HEK293T (cell line): ENCODE measurements around the gene CAMK2D.

Source experiments
- CTCF ChIA-PET: fragments of 350-600 bp; formaldehyde crosslinking; extraction: SDS; loops from one replicate; lab custom pipeline; 2021; ENCODE audit warnings: antibody characterized with exemption, inconsistent platforms; lab: Yijun Ruan, JAX
- POLR2A ChIA-PET: fragments of 350-600 bp; formaldehyde crosslinking; extraction: SDS; loops from one replicate; lab custom pipeline; 2020; ENCODE audit warnings: antibody characterized with exemption, inconsistent platforms; lab: Yijun Ruan, JAX
- DNase-seq: peaks from one replicate; pipeline ENCODE4 v3.0.0; 2012; ENCODE audit warnings: mixed read lengths; ENCODE audit errors: extremely low spot score
- ARNT ChIP-seq: fragments of 450-650 bp; IDR thresholded peaks from 2 replicates; pipeline ENCODE4 v1.6.1; 2017; ENCODE audit warnings: mild to moderate bottlenecking
- BHLHE40 ChIP-seq: fragments of 450-650 bp; IDR thresholded peaks from 2 replicates; pipeline ENCODE4 v1.6.1; 2016; ENCODE audit warnings: mild to moderate bottlenecking, moderate library complexity, borderline replicate concordance
- CTBP1 ChIP-seq: fragments of 450-650 bp; IDR thresholded peaks from 2 replicates; pipeline ENCODE4 v1.6.1; 2016; ENCODE audit warnings: borderline replicate concordance
- ELF4 ChIP-seq: fragments of 450-650 bp; IDR thresholded peaks from 2 replicates; pipeline ENCODE4 v1.6.1; 2017; ENCODE audit warnings: antibody characterized with exemption
- FOXA1 ChIP-seq: fragments of 450-650 bp; IDR thresholded peaks from 2 replicates; pipeline ENCODE4 v1.6.1; 2016; ENCODE audit warnings: mild to moderate bottlenecking
- FOXK2 ChIP-seq: fragments of 450-650 bp; IDR thresholded peaks from 2 replicates; pipeline ENCODE4 v1.6.1; 2016; ENCODE audit warnings: mild to moderate bottlenecking
- FOXM1 ChIP-seq: fragments of 450-650 bp; IDR thresholded peaks from 2 replicates; pipeline ENCODE4 v1.6.1; 2017; ENCODE audit warnings: mild to moderate bottlenecking, borderline replicate concordance
- HDGF ChIP-seq: fragments of 450-650 bp; IDR thresholded peaks from 2 replicates; pipeline ENCODE4 v1.6.1; 2017; ENCODE audit warnings: antibody characterized with exemption, borderline replicate concordance
- L3MBTL2 ChIP-seq: fragments of 450-650 bp; conservative IDR thresholded peaks from 2 replicates; pipeline ENCODE4 v1.6.1; 2016; ENCODE audit warnings: mild to moderate bottlenecking
- LEF1 ChIP-seq: fragments of 450-650 bp; IDR thresholded peaks from 2 replicates; pipeline ENCODE4 v1.6.1; 2017; ENCODE audit warnings: mild to moderate bottlenecking, borderline replicate concordance
- NFRKB ChIP-seq: fragments of 450-650 bp; IDR thresholded peaks from 2 replicates; pipeline ENCODE4 v1.6.1; 2016; ENCODE audit warnings: mild to moderate bottlenecking, moderate library complexity
- PKNOX1 ChIP-seq: fragments of 450-650 bp; IDR thresholded peaks from 2 replicates; pipeline ENCODE4 v1.6.1; 2016
- SP1 ChIP-seq: fragments of 450-650 bp; IDR thresholded peaks from 2 replicates; pipeline ENCODE4 v1.6.1; 2017
- SUZ12 ChIP-seq: fragments of 450-650 bp; IDR thresholded peaks from 2 replicates; pipeline ENCODE4 v1.6.1; 2016; ENCODE audit warnings: mild to moderate bottlenecking
- TARDBP ChIP-seq: fragments of 450-650 bp; IDR thresholded peaks from 2 replicates; pipeline ENCODE4 v1.6.1; 2016
- ZNF384 ChIP-seq: fragments of 450-650 bp; IDR thresholded peaks from 2 replicates; pipeline ENCODE4 v1.6.1; 2016

CAMK2D gene

GRCh38 chr4:113674251-113674650 lies 87.3 kb downstream of the CAMK2D start:
- no peak for DNase-seq

GRCh38 chr4:113673450-113673849 lies 88.1 kb downstream of the CAMK2D start:
- POLR2A ChIA-PET, result no interaction called here
- TF ChIP-seq CTBP1 (no peak), BHLHE40 (no peak), ARNT (no peak), ZNF384 (no peak), LEF1 (no peak), SP1 (no peak), FOXM1 (no peak), FOXK2 (no peak), HDGF (no peak), PKNOX1 (no peak), L3MBTL2 (no peak), FOXA1 (no peak)
- DNase-seq, result no peak
- CTCF ChIA-PET, result interaction anchor here (1.2 kb wide), 1 partner anchor 11 kb away, joined by 4 read pairs; no protein-coding TSS in a partner anchor

More at GRCh38 chr4:113674251-113674650, 87.3 kb downstream of the CAMK2D start:
- TF ChIP-seq ZNF384, result no peak
- no peak for TF ChIP-seq FOXK2
- TF ChIP-seq FOXM1, result no peak
- no peak for TF ChIP-seq NFRKB
- TF ChIP-seq PKNOX1, result no peak
- TF ChIP-seq FOXA1, result no peak
- no peak for TF ChIP-seq HDGF
- TF ChIP-seq BHLHE40, result no peak
- TF ChIP-seq L3MBTL2, result no peak
- no peak for TF ChIP-seq TARDBP
- ChIA-PET POLR2A (no interaction called here), CTCF (interaction anchor here (1.0 kb wide), 1 partner anchor 111 kb away, joined by 3 read pairs; no protein-coding TSS in a partner anchor)

- ChIA-PET POLR2A (no interaction called here), CTCF (no interaction called here)
- DNase-seq, result no peak
- TF ChIP-seq SP1, result no peak
- TF ChIP-seq ZNF384, result no peak
- no peak for TF ChIP-seq ELF4
- TF ChIP-seq L3MBTL2, result no peak
- TF ChIP-seq FOXK2, result no peak
- no peak for TF ChIP-seq HDGF
Measured at GRCh38 chr4:113666386-113667114, 95.0 kb downstream of the CAMK2D start.

GRCh38 chr4:113665036-113665435 lies 96.5 kb downstream of the CAMK2D start:
- POLR2A ChIA-PET, result no interaction called here
- DNase-seq, result no peak
- TF ChIP-seq FOXK2 (no peak), TARDBP (no peak), LEF1 (no peak), SP1 (no peak), L3MBTL2 (no peak), PKNOX1 (no peak), NFRKB (no peak), ELF4 (no peak), SUZ12 (no peak), ZNF384 (no peak), HDGF (no peak), ARNT (no peak), FOXA1 (no peak), FOXM1 (no peak), BHLHE40 (no peak), CTBP1 (no peak)
- CTCF ChIA-PET, result interaction anchor here (1.1 kb wide), 1 partner anchor 20 kb away, joined by 5 read pairs; no protein-coding TSS in a partner anchor

GRCh38 chr4:113662581-113662980 lies 99.0 kb downstream of the CAMK2D start:
- ChIA-PET CTCF (no interaction called here), POLR2A (no interaction called here)
- TF ChIP-seq SP1, result no peak
- TF ChIP-seq ZNF384, result no peak
- TF ChIP-seq PKNOX1, result no peak
- no peak for TF ChIP-seq L3MBTL2
- no peak for TF ChIP-seq HDGF
- no peak for DNase-seq

GRCh38 chr4:113659127-113659526 lies 102.4 kb downstream of the CAMK2D start:
- DNase-seq, result no peak
- ChIA-PET CTCF (no interaction called here), POLR2A (no interaction called here)
- TF ChIP-seq BHLHE40 (no peak), LEF1 (no peak), PKNOX1 (no peak)
